HS-5 (cell line): Measurements from ENCODE around the gene CRYBG1.
A peak's percentile ranks its signal among the peaks of the same experiment; 100 is the strongest.

Experiments used
- DNase-seq: peaks from one replicate; pipeline ENCODE4 v3.0.0-alpha.2; 2012; ENCODE audit warnings: low read depth

CRYBG1 gene

DNA sequence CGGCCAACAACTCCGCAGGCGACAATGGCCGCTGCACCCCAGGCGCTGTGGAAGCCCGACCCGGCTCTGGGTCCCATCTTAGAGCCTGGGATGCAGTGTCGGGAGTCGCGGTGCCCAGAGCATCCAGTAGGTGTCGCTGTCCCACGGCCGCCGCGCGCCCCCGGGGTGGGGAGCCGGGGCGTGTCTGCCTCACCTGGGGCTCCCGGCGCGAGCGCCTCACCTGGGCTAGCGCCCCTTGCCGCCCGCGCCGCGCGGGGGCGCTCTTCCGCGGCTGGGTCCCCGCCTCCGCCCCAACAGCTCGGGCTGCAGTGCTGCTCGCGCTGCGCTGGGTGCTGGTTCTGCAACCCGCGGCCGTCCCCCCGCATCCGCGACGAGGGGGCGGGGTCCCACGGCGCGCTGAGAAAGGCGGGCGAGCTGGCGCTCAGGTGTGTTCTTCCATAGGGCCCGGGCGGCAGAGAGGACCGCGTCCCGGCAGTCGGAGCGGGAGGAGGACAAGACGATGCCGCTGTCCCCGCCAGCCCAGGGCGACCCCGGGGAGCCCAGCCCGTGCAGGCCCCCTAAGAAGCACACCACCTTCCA, at the start of gene CRYBG1:
Gene CRYBG1 (plus strand): TSS at position 308 of the 579 bp plus-strand sequence. CDS start 192 bp downstream, at position 500.
- DNase-seq, result no peak

DNA sequence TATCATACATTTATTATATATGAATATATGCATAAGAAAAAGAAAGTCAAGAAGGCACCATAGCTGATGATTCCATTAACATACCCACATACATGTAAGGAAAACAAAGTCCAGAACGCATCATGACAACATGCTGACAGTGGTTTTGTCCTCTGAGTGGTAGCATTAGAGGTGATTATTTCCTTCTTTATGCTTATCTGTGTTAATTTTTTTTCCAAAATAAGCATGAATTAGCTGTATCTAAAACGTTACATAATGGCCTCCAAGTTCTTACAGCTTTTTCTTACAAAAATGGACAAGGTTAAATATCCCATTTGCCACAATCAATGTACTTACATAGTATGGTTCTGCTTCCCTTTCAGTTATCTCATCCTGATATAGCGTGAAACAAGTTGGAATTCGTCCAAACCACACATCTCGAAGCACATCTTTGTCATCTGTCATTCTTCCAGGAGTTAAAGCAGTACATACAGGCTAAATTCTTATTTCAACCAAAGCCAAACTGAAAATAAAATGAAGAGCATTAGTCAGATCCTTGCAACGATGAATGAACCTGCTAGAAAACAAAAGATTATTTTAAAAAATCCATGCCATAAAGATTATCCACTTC, 44.6 kb upstream of the CRYBG1 start:
- DNase-seq, result no peak

- no peak for DNase-seq
Measured at GRCh38 chr6:106316375-106316766, 44.1 kb upstream of the CRYBG1 start.

GRCh38 chr6:106318061-106318460, 42.5 kb upstream of the CRYBG1 start:
- no peak for DNase-seq

GRCh38 chr6:106318851-106319250, 41.7 kb upstream of the CRYBG1 start:
- DNase-seq, result no peak

GRCh38 chr6:106321940-106322339, 38.6 kb upstream of the CRYBG1 start:
- no peak for DNase-seq

GRCh38 chr6:106324726-106325335, 35.7 kb upstream of the CRYBG1 start:
- no peak for DNase-seq

DNA sequence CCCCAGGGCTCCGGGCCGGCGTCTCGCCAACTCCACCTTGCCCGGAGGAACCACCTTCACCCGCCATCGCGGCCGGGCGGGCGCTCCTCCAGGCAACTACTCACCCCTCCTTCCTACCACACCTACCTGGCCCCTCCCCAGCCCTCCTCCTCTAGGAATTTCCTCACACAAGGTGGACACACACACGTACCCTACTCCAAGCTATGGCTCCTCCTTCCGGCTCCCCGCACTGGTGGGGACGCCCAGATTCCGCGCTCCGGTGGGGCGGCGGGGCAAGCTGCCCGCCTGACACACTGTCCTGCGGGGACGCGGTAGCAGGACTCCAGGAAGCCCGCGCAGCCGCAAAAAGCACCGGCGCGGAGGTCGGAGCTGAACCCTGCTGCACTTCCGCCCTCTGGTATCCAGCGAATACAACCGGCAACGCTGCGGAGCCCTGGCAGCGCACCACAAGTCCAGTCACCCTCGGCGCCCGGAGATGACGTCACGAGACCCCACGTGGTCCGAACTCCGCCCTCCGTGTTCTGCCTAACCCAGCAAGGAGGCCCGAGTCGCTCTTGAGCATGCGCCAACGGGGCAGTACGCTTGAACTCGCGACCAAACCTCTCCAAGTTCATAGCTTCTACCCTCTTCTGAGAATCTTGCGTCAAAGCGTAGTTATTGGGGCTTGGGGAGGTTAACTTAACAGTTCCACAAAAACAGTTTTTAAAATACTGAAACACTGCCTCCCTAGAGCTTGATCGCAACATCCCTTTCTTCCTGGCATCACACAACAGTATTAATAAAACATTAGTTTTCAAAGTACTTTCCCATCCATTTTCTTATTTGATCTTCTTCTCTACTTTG, 35.0 kb upstream of the CRYBG1 start, which contains the start of gene ATG5:
Gene ATG5 (minus strand): TSS at position 425 of the 843 bp plus-strand sequence. CDS start 9,552 bp downstream, outside the sequence.
- peak; percentile 92 for DNase-seq

DNA sequence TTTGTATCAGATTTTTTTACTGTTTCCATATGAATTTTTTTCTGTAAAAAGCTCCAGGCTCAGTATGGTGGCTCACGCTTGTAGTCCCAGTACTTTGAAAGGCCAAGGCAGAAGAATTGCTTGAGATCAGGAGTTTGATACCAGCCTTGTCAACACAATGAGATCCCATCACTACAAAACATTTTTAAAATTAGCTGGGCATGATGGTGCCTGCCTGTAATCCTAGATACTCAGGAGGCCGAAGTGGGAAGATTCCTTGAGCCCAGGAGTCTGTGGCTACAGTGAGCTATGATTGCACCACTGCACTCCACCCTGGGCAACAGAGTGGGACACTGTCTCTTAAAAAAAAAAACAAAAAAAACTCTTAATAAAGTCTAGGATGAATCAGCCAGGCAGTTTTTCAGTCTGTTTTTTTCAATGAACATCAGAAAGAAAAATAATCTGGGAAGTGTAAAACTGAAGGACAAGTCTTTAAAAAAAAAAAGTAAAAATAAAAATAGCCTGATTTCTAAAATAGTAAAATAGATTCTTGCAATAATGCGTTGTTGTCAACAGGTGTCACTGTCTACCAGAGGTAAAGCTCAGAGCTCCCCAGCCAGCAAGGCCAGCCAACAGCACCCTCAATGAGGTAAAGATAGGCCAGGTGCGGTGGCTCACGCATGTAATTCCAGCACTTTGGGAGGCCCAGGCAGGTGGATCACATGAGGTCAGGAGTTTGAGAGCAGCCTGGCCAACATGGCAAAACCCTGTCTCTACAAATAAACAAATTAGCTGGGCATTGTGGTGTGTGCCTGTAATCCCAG, 25.7 kb upstream of the CRYBG1 start:
- no peak for DNase-seq

DNA sequence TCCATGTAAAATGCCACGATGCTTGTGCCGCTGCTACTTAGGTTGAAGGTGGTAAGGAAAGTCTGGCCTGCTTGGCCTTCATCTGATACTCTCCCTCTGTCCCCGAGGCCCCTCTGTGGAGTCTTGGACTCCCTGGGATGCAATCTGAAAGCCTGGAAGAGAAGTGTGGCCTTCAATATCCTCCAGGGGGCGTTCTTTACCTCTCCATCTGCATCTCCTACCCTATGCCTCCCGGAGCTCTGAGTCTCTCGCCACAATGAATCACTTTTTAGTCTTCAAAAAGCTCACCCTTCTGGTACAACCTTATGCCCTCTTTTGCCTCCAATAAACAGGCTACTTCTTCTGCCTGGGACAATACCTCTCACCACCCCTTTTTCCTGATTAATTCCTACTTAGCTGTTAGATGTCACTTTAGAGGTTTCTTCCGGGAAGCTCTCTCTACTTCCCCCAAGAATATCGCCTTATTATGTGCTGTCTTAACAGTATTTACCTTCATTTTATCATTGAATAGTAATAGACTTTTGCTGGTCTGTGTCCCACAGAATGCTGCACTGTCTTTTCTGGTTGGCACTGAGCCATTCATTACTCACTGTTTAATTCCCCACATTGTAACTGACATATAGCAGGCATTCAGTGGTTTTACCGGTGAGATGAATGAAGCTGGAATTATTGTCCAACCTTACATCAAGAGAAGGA, 21.0 kb upstream of the CRYBG1 start:
- DNase-seq, result peak; percentile 68

GRCh38 chr6:106347219-106347618, 13.3 kb upstream of the CRYBG1 start:
- DNase-seq, result no peak

DNA sequence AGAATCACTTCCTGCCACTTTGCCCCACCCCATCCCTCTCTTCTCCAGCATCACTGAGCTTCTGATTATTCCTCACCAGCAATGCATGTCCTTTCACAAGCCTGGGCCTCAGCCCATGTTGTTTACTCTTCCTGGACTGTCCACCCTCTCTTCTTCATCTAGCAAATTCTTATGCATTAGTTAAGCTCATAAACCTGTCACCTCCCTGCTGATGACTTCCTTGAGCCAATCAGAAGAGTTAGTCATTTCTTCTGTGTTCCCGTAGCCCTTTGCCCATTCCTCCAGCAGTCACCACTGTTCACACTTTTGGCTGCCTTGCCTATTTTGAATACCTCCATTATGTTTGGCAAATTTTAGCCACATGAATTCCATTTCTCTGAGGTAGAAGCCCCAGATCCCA, 4.1 kb upstream of the CRYBG1 start:
- DNase-seq, result no peak

- DNase-seq, result no peak
Measured at GRCh38 chr6:106359959-106360409, 533 bp upstream of the CRYBG1 start.

DNA sequence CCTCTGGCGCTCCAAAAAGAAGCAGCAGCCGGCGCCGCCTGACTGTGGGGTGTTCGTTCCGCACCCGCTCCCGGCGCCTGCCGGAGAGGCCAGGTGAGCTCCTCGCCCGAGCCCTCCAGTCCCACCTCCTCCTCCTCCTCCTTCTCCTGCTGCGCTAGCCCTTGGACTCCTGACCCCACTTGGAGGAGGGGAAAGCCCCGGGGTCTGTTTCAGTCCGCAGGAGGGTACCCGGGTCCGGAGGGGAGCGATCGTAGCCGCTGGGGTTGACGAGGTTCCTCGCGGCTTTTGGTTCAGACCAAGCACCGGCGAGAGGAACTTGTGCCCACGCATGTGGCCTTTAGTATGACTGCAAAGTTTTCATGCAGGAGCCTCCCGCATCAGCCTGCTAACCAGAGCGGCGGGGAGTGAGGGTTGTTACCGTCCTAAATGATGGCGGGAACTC, 493 bp downstream of the CRYBG1 start:
- no peak for DNase-seq

- DNase-seq, result no peak
Measured at GRCh38 chr6:106363401-106364138, 3.1 kb downstream of the CRYBG1 start.

- no peak for DNase-seq
Measured at GRCh38 chr6:106369739-106370138, 9.2 kb downstream of the CRYBG1 start.

GRCh38 chr6:106370639-106371038, 10.1 kb downstream of the CRYBG1 start:
- DNase-seq, result no peak

GRCh38 chr6:106372838-106373501, 12.5 kb downstream of the CRYBG1 start:
- no peak for DNase-seq

- DNase-seq, result no peak
Measured at GRCh38 chr6:106373502-106374239, 13.2 kb downstream of the CRYBG1 start.
